MCF 10A (cell line): Measurements from ENCODE around the gene FOXP2. TPM values are rescaled to one million over a fixed set of nuclear protein-coding genes. Genes with fewer than 3 reads are reported as not detected.

Experiments used
- BruUV-seq: library from RNA; stranded (reverse); fragments of 400-500 nt; replicated peaks from 2 replicates; lab custom pipeline; 2021; lab: Mats Ljungman, UMichigan
- CTCF ChIA-PET: fragments of 300-600 bp; sonication (Branson Sonifier 250); formaldehyde crosslinking; extraction: SDS; loops from one replicate; lab custom pipeline; 2021; ENCODE audit warnings: antibody characterized with exemption, inconsistent platforms; lab: Yijun Ruan, JAX
- POLR2A ChIA-PET: fragments of 300-600, 350-650 bp; sonication (Branson Sonifier 250); formaldehyde crosslinking; extraction: SDS; loops from one replicate; lab custom pipeline; 2020; ENCODE audit warnings: antibody characterized with exemption, inconsistent platforms; lab: Yijun Ruan, JAX
- DNase-seq: peaks from one replicate; pipeline ENCODE4 v3.0.0-alpha.2; 2018; ENCODE audit not compliant: unreplicated experiment
- H3K27ac Mint-ChIP-seq: one replicate; pipeline ENCODE4 v1.8.0; 2022; ENCODE audit warnings: mild to moderate bottlenecking, low read depth, mixed read lengths; ENCODE audit not compliant: unreplicated experiment
- H3K27me3 Mint-ChIP-seq: one replicate; pipeline ENCODE4 v1.8.0; 2022; ENCODE audit warnings: mixed read lengths; ENCODE audit not compliant: insufficient read depth, unreplicated experiment
- H3K36me3 Mint-ChIP-seq: one replicate; pipeline ENCODE4 v1.8.0; 2022; ENCODE audit warnings: mild to moderate bottlenecking, moderate library complexity, mixed read lengths; ENCODE audit not compliant: insufficient read depth, unreplicated experiment
- H3K4me1 Mint-ChIP-seq: one replicate; pipeline ENCODE4 v1.8.0; 2022; ENCODE audit warnings: mixed read lengths; ENCODE audit not compliant: insufficient read depth, unreplicated experiment
- H3K4me3 Mint-ChIP-seq: one replicate; pipeline ENCODE4 v1.8.0; 2022; ENCODE audit warnings: mild to moderate bottlenecking, moderate library complexity, mixed read lengths; ENCODE audit not compliant: unreplicated experiment
- H3K9me3 Mint-ChIP-seq: one replicate; pipeline ENCODE4 v1.8.0; 2022; ENCODE audit warnings: mixed read lengths; ENCODE audit not compliant: unreplicated experiment
- CTCF ChIP-seq: fragments of 200-600 bp; IDR thresholded peaks from one replicate; pipeline ENCODE4 v1.8.0; 2022; ENCODE audit warnings: antibody characterized with exemption, mild to moderate bottlenecking; ENCODE audit not compliant: unreplicated experiment
- intact Hi-C: fragments of 100-400 bp; cut with micrococcal nuclease; formaldehyde crosslinking; loops from 2 replicates; pipeline ENCODE4 v1.14.1; 2022
- total RNA-seq: library from RNA; stranded (reverse); gene quantifications from 2 replicates; pipeline ENCODE4 v1.2.3, GENCODE V29; 2022

The FOXP2 gene
- total RNA-seq, 1 experiment from 2014 or later: not detected

- DNase-seq: no peak
- POLR2A ChIA-PET: no interaction called here
- Mint-ChIP-seq H3K9me3 (no peaks in the 10 kb centered on the region), H3K4me3 (no peak overlapping the region), H3K36me3 (no peaks in the 10 kb centered on the region), H3K4me1 (no peaks in the 10 kb centered on the region), H3K27me3 (peaks cover 25% of the 10 kb centered on the region), H3K27ac (no peak overlapping the region)
- CTCF ChIA-PET: no interaction called here
- TF ChIP-seq CTCF: no peak
- intact Hi-C loops: no loop called here
- no TSS peak for BruUV-seq
Measured at GRCh38 chr7:114409750-114410149, 4.9 kb upstream of the FOXP2 start.

- DNase-seq: no peak
- Mint-ChIP-seq H3K4me1 (no peaks in the 10 kb centered on the region), H3K9me3 (no peaks in the 10 kb centered on the region), H3K27me3 (no peaks in the 10 kb centered on the region), H3K27ac (no peak overlapping the region), H3K4me3 (no peak overlapping the region), H3K36me3 (no peaks in the 10 kb centered on the region)
- CTCF ChIA-PET: interaction anchor here (0.9 to 1.9 kb wide), 2 partner anchors 12 to 14 kb away, joined by 3 to 5 read pairs; no protein-coding TSS in a partner anchor
- POLR2A ChIA-PET: no interaction called here
- no peak for TF ChIP-seq CTCF
- intact Hi-C loops: no loop called here
- BruUV-seq: no TSS peak
Measured at GRCh38 chr7:114412548-114412947, 2.1 kb upstream of the FOXP2 start.

GRCh38 chr7:114413761-114414155, 857 bp upstream of the FOXP2 start:
- ChIA-PET CTCF (interaction anchor here (0.6 to 1.9 kb wide), 3 partner anchors 13 to 1705 kb away, joined by 3 to 5 read pairs (median 3); no protein-coding TSS in a partner anchor), POLR2A (no interaction called here)
- Mint-ChIP-seq H3K27ac (no peak overlapping the region), H3K27me3 (no peaks in the 10 kb centered on the region), H3K9me3 (no peaks in the 10 kb centered on the region), H3K36me3 (no peaks in the 10 kb centered on the region), H3K4me3 (no peak overlapping the region), H3K4me1 (no peaks in the 10 kb centered on the region)
- no peak for TF ChIP-seq CTCF
- intact Hi-C loops: no loop called here
- BruUV-seq: no TSS peak
- no peak for DNase-seq

- intact Hi-C loops: no loop called here
- Mint-ChIP-seq H3K27me3 (peaks cover 14% of the 10 kb centered on the region), H3K36me3 (no peaks in the 10 kb centered on the region), H3K4me1 (no peaks in the 10 kb centered on the region), H3K4me3 (no peak overlapping the region), H3K9me3 (no peaks in the 10 kb centered on the region), H3K27ac (no peak overlapping the region)
- DNase-seq: no peak
- no TSS peak for BruUV-seq
- ChIA-PET POLR2A (no interaction called here), CTCF (interaction anchor here (0.6 to 1.2 kb wide), 5 partner anchors 8 to 727 kb away, joined by 3 to 5 read pairs (median 3); no protein-coding TSS in a partner anchor)
- no peak for TF ChIP-seq CTCF
Measured at GRCh38 chr7:114415064-114415989, 712 bp downstream of the FOXP2 start.
